Stimulated activated naive CD4-positive, alpha-beta T cell treated with Interleukin-2 at 50 U/mL for 16 hours (primary cell): ENCODE data around the gene POU6F2.

ENCODE experiments used
- DNase-seq: peaks from one replicate; lab custom pipeline; 2025; lab: John Stamatoyannopoulos, UW

POU6F2 gene

DNA sequence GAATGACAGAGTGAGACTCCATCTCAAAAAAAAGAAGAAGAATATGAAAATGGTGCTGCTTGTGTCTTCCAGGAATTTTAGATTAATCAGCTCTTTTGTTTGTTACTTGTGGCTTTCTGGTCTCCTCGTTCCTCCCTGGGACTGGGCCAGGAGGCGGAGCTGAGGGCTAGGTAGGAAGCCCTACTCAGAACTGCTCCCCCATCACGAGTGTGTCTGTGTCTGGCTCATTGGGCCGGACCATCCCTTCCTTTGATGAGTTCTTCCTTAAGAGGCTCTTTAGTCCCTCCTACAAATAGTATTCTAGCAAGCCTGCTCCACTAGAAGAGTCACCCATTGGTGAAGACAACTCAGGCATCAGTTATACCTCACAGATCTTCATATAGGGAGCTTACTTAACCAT is 531.7 kb downstream of the POU6F2 start:
- DNase-seq, result no peak

DNA sequence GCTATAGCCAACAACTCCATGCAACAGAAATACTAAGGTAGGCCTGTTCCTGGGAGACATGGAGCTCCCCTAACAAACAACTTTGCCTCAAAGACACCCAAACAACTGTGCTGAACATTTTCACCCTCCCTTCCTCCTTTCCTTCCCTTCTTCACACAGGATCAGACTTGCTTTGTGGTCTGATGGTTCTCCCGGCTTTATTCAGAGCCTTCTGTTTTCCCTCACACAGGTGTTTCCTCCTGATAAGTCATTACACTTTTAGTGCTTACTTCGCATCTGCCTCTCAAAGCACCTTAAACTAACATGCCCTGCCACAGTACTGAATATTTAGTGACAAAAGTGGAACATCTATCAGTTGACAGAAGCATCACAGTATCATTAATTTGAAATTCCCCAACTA is 532.2 kb downstream of the POU6F2 start:
- no peak for DNase-seq

DNA sequence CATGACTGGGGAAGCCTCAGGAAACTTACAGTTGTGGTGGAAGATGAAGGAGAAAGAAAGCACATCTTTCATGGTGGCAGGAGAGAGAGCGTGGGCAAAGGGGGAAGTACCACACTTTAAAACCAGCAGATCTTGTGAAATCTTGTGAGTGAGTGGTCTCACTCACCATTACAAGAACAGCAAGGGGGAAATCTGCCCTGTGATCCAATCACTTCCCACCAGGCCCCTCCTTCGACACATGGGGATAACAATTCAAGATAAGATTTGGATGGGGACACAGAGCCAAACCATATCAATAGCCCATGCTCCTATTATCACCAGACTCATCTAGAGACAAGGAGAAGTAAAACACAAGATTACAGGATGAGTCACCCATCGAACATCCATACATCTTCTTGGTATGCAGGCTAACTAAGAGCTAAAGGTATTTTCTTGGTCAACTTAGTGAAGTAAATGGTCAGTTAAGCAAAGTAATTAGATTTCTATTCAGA is 533.2 kb downstream of the POU6F2 start:
- no peak for DNase-seq

DNA sequence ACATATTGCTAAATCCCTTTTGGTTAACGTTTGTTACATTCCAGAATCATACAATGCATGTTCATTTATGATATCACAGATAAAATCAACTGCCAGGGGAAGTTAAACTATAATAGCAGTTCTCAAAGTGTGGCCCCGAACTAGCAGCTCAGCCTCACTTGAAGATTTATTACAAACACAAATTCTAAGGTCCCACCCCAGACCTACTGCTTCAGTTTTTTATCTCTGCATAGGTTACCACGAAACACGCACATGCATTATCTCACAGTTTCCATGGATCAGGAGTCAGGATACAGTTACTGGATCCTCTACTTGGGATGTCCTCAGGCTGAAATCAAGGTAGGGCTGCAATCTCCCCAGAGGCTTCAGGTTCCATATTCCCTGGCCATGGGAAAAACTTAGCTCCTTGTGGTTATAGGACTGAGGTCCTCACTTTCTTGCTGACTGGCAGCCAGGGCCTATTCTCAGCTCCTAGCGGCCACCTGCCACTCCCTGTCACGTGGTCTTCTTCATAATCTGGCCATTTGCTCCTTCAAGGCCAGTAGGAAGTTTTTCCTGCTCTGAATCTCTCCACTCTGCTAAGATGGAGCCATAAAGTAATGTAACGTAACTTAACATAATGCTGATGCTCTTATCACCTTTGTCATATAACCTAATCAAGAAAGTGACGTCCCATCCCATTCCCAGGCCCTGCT is 538.0 kb downstream of the POU6F2 start:
- DNase-seq, result no peak

DNA sequence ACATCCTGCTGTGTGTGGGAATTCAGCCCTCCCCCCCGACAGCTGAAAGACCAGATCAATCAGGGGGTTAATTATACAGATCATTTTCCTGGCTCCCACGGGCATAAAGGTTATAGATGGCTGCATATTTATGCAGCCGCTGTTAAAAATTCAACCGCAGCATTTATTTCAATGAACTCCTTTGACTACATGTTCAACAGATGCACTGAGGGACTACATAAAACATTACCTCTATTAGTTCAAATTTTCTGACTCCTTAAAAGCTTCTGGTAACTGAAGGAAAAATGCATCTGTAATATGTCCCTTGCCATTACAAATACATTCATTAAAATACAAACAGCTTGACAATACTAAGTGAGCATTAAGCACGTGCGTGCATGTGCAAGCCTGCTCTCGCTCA is 538.8 kb downstream of the POU6F2 start:
- no peak for DNase-seq

DNA sequence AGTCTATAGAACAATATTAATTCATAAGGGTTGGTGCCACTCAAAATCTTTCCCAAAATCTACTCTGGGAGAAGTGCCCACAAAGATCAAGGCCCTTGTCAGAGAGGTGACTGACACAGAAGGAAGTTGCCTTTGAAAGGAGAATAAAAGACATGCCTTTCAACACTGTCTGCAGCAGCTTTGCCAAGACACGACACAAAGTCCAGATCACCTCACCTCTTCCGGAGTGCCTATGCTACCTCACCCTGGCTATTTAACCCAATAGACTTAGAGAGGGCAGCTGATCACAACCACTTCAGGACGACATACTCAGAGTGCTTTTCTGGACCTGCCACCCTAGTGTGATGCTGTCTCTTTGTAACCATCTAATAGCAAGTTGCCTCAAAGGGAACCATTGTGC is 539.5 kb downstream of the POU6F2 start:
- DNase-seq, result no peak
